ENCODE results near the gene CYB561. TPM values are rescaled to one million over a fixed set of nuclear protein-coding genes. Genes with fewer than 3 reads are reported as not detected.

The CYB561 gene
- total RNA-seq, 1 experiment from 2014 or later: 52.1 TPM

GRCh38 chr17:63431939-63432804 lies 13.9 kb downstream of the CYB561 start:
- DNase-seq: no peak
- no peak overlapping the region for H3K4me3 Mint-ChIP-seq (ENCODE audit: low read depth, unreplicated experiment)
- no peaks in the 10 kb centered on the region for H3K9me3 Mint-ChIP-seq (ENCODE audit: low read depth, unreplicated experiment)
- no TSS peak for BruUV-seq (replicated peaks)
- no peak for TF ChIP-seq CTCF (IDR thresholded peaks at IDR 0.05; ENCODE audit: unreplicated experiment)
- H3K4me1 Mint-ChIP-seq (ENCODE audit: low read depth, unreplicated experiment): no peaks in the 10 kb centered on the region
- no peaks in the 10 kb centered on the region for H3K27me3 Mint-ChIP-seq (ENCODE audit: unreplicated experiment)
- no peak overlapping the region for H3K27ac Mint-ChIP-seq (ENCODE audit: unreplicated experiment)
- intact Hi-C loops (cut with micrococcal nuclease; ENCODE audit: unreplicated experiment): no loop called here
- CTCF ChIA-PET: no interaction called here
- H3K36me3 Mint-ChIP-seq (ENCODE audit: insufficient read depth, unreplicated experiment): peaks cover 16% of the 10 kb centered on the region

- Mint-ChIP-seq H3K4me1 (ENCODE audit: low read depth, unreplicated experiment) (no peaks in the 10 kb centered on the region), H3K27ac (ENCODE audit: unreplicated experiment) (no peak overlapping the region), H3K27me3 (ENCODE audit: unreplicated experiment) (no peaks in the 10 kb centered on the region), H3K9me3 (ENCODE audit: low read depth, unreplicated experiment) (no peaks in the 10 kb centered on the region), H3K4me3 (ENCODE audit: low read depth, unreplicated experiment) (no peak overlapping the region), H3K36me3 (ENCODE audit: insufficient read depth, unreplicated experiment) (peaks cover 16% of the 10 kb centered on the region)
- DNase-seq: no peak
- intact Hi-C loops (cut with micrococcal nuclease; ENCODE audit: unreplicated experiment): no loop called here
- BruUV-seq (replicated peaks): no TSS peak
- CTCF ChIA-PET: no interaction called here
- TF ChIP-seq CTCF (IDR thresholded peaks at IDR 0.05; ENCODE audit: unreplicated experiment): no peak
Observed at GRCh38 chr17:63431618-63431938, 14.5 kb downstream of the CYB561 start.

GRCh38 chr17:63430223-63430622 lies 15.9 kb downstream of the CYB561 start:
- intact Hi-C loops (cut with micrococcal nuclease; ENCODE audit: unreplicated experiment): no loop called here
- H3K27me3 Mint-ChIP-seq (ENCODE audit: unreplicated experiment): no peaks in the 10 kb centered on the region
- H3K9me3 Mint-ChIP-seq (ENCODE audit: low read depth, unreplicated experiment): no peaks in the 10 kb centered on the region
- H3K4me1 Mint-ChIP-seq (ENCODE audit: low read depth, unreplicated experiment): no peaks in the 10 kb centered on the region
- no peak for DNase-seq
- no peak overlapping the region for H3K27ac Mint-ChIP-seq (ENCODE audit: unreplicated experiment)
- peaks cover 11% of the 10 kb centered on the region for H3K36me3 Mint-ChIP-seq (ENCODE audit: insufficient read depth, unreplicated experiment)
- CTCF ChIA-PET: no interaction called here
- no TSS peak for BruUV-seq (replicated peaks)
- H3K4me3 Mint-ChIP-seq (ENCODE audit: low read depth, unreplicated experiment): no peak overlapping the region
- no peak for TF ChIP-seq CTCF (IDR thresholded peaks at IDR 0.05; ENCODE audit: unreplicated experiment)

GRCh38 chr17:63429766-63430165 lies 16.3 kb downstream of the CYB561 start:
- intact Hi-C loops (cut with micrococcal nuclease; ENCODE audit: unreplicated experiment): no loop called here
- Mint-ChIP-seq H3K27me3 (ENCODE audit: unreplicated experiment) (no peaks in the 10 kb centered on the region), H3K27ac (ENCODE audit: unreplicated experiment) (no peak overlapping the region), H3K4me1 (ENCODE audit: low read depth, unreplicated experiment) (no peaks in the 10 kb centered on the region), H3K4me3 (ENCODE audit: low read depth, unreplicated experiment) (no peak overlapping the region), H3K9me3 (ENCODE audit: low read depth, unreplicated experiment) (no peaks in the 10 kb centered on the region), H3K36me3 (ENCODE audit: insufficient read depth, unreplicated experiment) (peaks cover 8% of the 10 kb centered on the region)
- no TSS peak for BruUV-seq (replicated peaks)
- DNase-seq: no peak
- TF ChIP-seq CTCF (IDR thresholded peaks at IDR 0.05; ENCODE audit: unreplicated experiment): no peak
- CTCF ChIA-PET: no interaction called here

Data from Calu3 (cell line).